Panc1 (cell line): ENCODE data around the gene OR2AE1.

Source experiments
- TCF7L2 ChIP-seq: IDR thresholded peaks from 2 replicates; pipeline ENCODE4 v1.6.1; 2011; ENCODE audit warnings: mild to moderate bottlenecking, low read depth, low read length, inconsistent platforms
- TF ChIP-seq, protein P1 (sequence below): fragments of 450-650 bp; IDR thresholded peaks from 2 replicates; pipeline ENCODE4 v1.5.1; 2017; ENCODE audit warnings: mild to moderate bottlenecking

- TF ChIP-seq, protein P1, sequence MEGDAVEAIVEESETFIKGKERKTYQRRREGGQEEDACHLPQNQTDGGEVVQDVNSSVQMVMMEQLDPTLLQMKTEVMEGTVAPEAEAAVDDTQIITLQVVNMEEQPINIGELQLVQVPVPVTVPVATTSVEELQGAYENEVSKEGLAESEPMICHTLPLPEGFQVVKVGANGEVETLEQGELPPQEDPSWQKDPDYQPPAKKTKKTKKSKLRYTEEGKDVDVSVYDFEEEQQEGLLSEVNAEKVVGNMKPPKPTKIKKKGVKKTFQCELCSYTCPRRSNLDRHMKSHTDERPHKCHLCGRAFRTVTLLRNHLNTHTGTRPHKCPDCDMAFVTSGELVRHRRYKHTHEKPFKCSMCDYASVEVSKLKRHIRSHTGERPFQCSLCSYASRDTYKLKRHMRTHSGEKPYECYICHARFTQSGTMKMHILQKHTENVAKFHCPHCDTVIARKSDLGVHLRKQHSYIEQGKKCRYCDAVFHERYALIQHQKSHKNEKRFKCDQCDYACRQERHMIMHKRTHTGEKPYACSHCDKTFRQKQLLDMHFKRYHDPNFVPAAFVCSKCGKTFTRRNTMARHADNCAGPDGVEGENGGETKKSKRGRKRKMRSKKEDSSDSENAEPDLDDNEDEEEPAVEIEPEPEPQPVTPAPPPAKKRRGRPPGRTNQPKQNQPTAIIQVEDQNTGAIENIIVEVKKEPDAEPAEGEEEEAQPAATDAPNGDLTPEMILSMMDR, result no peak
- no peak for TF ChIP-seq TCF7L2
Measured at GRCh38 chr7:99876933-99877332, at the start of gene OR2AE1.
